H54 (cell line): ENCODE measurements around the gene JAGN1.

Experiments used
- DNase-seq: peaks from one replicate; pipeline ENCODE4 v3.0.0; 2011; ENCODE audit warnings: low spot score, mixed read lengths; ENCODE audit not compliant: insufficient read length
- FAIRE-seq: peaks from 3 replicates; lab custom pipeline; 2011; peaks lifted over from hg19 to GRCh38; lab: Jason Lieb, UNC
- POLR2A ChIP-seq: IDR thresholded peaks from 2 replicates; pipeline ENCODE4 v1.6.1; 2011; ENCODE audit warnings: low read depth, mild to moderate bottlenecking, low read length

The JAGN1 gene

DNA sequence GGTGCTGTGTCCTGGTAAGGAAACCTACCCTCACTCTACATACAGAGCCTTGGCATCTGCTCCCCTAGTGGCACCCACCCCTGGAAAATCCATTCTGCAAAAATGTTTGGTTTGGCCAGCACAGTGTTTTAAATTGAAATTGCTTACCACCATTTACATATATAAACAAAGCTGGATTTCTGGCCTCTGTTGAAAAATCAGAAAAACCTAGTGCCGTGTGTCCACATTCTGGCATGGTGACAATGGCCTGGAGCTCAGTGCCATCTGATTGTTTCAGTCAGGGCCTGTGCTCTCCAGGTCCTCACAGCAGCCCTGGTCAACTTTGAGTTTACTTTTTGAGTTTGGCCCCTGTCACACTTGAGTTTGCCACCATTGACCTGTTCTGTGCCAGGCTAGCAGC, 23.6 kb downstream of the JAGN1 start:
- DNase-seq: no peak
- no peak for FAIRE-seq
- TF ChIP-seq POLR2A: no peak

DNA sequence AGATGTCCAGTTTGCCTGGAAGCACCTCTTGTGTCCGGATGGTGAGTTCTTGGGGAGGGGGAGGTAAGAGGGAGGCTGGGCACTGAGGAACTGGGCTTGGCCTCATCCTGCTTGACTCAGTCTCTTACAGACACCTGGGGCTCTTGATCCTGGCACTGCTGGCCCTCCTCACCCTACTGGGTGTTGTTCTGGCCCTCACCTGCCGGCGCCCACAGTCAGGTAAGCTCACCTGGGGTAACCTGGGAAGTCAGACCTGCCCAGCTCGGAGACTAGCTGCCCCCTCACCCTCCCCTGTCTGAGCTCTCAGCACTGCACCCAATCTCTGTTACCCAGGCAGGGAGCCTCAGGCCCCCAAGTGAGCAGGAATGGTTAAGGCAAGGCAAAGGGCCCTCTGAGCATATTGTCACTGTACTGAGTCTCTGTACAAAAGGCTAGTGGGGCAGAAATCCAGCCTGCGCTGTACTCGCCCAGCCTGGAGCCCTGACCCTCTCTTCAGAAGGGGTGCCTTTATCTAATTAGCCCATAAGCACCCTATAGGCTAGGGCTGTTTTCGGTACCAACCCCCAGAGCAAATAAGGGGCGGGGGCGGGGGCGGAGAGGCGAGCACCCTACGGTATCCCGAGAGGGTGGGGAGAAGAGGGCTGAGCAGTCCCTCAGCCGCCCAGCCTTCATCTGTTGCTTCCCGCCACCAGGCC, 24.3 kb downstream of the JAGN1 start:
- DNase-seq: no peak
- no peak for FAIRE-seq
- no peak for TF ChIP-seq POLR2A

DNA sequence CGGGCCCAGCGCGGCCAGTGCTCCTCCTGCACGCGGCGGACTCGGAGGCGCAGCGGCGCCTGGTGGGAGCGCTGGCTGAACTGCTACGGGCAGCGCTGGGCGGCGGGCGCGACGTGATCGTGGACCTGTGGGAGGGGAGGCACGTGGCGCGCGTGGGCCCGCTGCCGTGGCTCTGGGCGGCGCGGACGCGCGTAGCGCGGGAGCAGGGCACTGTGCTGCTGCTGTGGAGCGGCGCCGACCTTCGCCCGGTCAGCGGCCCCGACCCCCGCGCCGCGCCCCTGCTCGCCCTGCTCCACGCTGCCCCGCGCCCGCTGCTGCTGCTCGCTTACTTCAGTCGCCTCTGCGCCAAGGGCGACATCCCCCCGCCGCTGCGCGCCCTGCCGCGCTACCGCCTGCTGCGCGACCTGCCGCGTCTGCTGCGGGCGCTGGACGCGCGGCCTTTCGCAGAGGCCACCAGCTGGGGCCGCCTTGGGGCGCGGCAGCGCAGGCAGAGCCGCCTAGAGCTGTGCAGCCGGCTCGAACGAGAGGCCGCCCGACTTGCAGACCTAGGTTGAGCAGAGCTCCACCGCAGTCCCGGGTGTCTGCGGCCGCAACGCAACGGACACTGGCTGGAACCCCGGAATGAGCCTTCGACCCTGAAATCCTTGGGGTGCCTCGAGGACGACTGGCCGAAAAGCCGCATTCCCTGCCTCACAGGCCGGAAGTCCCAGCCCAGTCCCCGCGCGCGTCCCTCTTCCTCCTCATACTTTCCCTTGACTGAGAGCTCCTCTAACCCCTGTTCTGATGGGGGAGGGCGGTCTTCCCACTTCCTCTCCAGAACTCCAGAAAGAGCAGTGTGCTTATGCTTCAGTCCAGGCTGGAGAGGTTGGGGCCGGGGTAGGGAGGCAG, 25.1 kb downstream of the JAGN1 start:
- peak; percentile 43; the same call in 1 of the 2 replicates for TF ChIP-seq POLR2A
- no peak for FAIRE-seq
- no peak for DNase-seq

DNA sequence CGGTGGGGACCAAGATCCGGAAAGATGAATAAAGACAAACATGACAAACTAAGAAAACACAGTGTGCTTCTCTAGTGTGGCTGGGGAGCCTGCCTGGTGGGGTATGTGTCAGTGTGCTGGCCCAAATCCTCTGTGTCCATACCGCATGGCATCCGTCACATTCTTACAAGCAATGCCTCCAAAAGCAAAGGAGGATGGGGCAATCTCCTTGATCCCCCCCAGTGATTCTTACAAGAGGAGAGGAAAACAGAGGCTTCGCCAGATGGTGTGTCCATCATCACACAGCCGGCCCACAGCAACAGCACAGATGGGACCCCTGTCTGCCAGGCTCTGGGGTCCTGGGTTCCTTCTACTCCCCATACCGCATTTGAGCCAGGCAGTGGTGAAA, 25.9 kb downstream of the JAGN1 start:
- DNase-seq (no peak), FAIRE-seq (no peak)
- no peak for TF ChIP-seq POLR2A

DNA sequence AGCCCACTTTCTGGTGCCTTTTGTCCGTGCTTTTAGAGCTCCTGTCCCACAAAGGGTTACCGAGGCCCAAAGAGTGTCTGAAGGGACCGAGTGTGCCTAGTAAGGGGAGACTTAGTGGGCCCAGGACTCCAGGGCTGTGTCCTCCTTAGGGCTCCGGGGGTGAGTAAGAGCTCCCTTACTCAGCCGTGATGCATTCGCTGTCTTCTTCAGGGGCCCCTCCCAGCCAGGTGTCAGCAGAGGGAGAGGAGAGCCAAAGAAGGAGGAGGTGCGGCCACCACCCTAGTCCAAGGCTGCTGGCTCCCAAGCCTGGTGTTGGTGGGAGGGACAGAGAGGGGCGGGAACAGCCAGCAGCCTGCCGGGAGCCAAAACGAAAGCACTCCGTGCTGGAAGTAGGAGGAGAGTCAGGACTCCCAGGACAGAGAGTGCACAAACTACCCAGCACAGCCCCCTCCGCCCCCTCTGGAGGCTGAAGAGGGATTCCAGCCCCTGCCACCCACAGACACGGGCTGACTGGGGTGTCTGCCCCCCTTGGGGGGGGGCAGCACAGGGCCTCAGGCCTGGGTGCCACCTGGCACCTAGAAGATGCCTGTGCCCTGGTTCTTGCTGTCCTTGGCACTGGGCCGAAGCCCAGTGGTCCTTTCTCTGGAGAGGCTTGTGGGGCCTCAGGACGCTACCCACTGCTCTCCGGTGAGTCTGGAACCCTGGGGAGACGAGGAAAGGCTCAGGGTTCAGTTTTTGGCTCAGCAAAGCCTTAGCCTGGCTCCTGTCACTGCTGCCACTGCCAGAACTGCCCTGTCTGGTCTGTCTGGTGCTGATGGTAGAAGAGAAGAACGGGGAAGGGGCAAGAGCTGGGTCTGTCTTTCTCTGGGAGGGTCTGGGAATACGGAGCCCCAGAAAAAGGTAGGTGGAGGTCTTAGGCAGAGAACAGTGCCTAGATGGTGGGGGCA, 26.6 kb downstream of the JAGN1 start, which contains the start of gene IL17RC:
TSS of gene IL17RC (plus strand) at position 365 of the 947 bp plus-strand sequence. CDS start at position 583, 218 bp downstream.
- 0 out of 2 replicates have a peak, but pooled peaks have one; percentile 28 for TF ChIP-seq POLR2A
- FAIRE-seq (peak; percentile 86), DNase-seq (peak; percentile 94)

DNA sequence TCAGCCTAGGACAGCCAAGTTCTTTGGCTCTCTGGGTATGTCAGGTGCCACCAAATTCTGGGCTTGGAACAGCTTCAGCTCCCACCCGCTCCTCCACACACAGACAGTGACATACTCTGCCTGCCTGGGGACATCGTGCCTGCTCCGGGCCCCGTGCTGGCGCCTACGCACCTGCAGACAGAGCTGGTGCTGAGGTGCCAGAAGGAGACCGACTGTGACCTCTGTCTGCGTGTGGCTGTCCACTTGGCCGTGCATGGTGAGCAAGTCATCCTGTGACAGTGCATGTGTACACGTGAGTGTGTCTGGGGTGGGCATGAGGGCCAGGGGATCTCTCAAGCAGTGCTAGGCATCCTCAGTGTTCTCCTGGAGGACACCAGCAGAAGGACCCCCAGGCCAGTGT, 27.4 kb downstream of the JAGN1 start:
- no peak for FAIRE-seq
- 0 out of 2 replicates have a peak, but pooled peaks have one; percentile 4 for TF ChIP-seq POLR2A
- DNase-seq: no peak

DNA sequence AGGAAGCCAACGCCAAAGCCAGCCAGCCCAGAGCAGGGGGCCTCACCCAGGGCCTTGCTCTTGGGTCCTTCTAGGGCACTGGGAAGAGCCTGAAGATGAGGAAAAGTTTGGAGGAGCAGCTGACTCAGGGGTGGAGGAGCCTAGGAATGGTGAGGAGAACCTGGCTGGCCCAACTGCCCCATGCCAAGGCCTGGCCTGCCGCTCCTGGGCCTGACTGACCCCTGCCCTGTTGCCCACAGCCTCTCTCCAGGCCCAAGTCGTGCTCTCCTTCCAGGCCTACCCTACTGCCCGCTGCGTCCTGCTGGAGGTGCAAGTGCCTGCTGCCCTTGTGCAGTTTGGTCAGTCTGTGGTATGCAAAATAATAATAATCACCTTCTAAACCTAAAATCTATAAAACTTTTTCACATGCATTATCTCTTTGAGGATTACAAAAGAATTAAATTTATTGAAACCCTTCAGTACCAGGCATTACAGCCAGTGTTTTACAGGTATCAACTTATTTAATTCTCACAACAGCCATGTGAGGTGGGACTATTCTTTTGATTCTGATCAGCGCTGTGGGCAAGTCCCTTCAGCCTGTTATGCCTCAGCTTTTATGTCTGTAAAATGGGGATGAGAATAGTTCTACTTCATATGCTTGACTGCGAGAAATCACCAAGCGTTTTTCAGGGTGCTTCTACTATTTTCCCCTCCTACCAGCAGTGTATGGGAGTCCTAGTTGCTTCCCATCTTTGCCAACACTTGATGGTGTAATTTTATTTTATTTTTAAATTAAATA, 28.0 kb downstream of the JAGN1 start:
- FAIRE-seq (no peak), DNase-seq (no peak)
- 0 out of 2 replicates have a peak, but pooled peaks have one; percentile 1 for TF ChIP-seq POLR2A

DNA sequence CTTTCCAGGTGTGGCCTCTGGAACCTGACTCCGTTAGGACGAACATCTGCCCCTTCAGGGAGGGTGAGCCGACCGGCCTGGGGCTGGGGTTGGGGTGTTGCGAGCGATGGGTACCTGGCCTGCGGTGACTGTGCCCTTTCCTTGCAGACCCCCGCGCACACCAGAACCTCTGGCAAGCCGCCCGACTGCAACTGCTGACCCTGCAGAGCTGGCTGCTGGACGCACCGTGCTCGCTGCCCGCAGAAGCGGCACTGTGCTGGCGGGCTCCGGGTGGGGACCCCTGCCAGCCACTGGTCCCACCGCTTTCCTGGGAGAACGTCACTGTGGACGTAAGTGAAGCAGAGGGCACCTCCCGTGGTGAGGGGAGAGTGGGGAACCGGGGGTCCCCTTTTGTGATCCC, 37.7 kb downstream of the JAGN1 start:
- FAIRE-seq (no peak), DNase-seq (no peak)
- no peak for TF ChIP-seq POLR2A

DNA sequence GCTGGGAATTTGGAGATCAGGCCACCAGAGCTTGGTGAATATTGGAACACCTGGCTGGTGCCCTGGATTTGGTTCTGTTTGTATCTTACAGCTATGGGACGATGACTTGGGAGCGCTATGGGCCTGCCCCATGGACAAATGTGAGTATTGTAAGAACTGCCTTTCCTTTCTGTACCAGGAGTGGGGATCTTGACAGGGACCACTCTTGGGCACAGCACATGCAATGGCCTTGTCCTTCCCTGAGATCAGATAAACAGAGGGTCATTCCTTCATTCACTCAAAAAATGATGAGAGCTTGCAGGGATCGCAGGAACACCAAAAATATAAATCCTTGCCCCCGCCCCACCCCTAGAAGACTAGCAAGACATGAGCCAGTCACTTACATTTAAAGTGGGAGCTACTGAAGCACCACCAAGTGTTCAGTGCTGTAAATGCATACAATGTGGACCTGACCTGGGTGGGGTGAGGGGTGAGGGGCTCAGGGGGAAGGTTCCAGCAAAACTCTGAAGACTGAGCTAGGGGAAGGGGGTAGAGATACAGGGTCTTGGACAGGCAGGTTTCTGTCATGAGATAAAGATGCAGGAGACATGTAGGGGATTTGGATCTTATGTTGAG, 40.5 kb downstream of the JAGN1 start:
- no peak for DNase-seq
- no peak for TF ChIP-seq POLR2A

DNA sequence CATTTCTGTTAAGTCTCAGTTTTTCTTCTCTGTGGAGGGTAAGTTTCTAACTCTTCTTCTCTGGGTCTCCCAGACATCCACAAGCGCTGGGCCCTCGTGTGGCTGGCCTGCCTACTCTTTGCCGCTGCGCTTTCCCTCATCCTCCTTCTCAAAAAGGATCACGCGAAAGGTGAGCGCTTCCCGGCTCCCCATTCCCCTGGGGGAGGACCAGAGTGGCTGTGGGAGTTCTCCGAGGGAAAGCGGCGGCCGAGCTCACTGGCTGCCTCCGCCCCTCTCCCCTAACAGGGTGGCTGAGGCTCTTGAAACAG, 42.1 kb downstream of the JAGN1 start:
- DNase-seq (no peak), FAIRE-seq (no peak)
- no peak for TF ChIP-seq POLR2A

More for the DNA sequence above, 40.5 kb downstream of the JAGN1 start:
- no peak for FAIRE-seq

DNA sequence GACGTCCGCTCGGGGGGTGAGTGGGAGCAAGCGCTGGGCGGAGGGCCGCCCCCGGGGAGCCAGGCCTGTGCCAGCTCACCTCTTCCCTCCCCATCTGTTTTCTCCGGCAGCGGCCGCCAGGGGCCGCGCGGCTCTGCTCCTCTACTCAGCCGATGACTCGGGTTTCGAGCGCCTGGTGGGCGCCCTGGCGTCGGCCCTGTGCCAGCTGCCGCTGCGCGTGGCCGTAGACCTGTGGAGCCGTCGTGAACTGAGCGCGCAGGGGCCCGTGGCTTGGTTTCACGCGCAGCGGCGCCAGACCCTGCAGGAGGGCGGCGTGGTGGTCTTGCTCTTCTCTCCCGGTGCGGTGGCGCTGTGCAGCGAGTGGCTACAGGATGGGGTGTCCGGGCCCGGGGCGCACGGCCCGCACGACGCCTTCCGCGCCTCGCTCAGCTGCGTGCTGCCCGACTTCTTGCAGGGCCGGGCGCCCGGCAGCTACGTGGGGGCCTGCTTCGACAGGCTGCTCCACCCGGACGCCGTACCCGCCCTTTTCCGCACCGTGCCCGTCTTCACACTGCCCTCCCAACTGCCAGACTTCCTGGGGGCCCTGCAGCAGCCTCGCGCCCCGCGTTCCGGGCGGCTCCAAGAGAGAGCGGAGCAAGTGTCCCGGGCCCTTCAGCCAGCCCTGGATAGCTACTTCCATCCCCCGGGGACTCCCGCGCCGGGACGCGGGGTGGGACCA, 42.6 kb downstream of the JAGN1 start:
- DNase-seq: peak; percentile 86
- FAIRE-seq: no peak
- peak; percentile 30; the same call in 1 of the 2 replicates for TF ChIP-seq POLR2A
